Measurements from ENCODE around the gene CSTB. TPM values are rescaled to one million over a fixed set of nuclear protein-coding genes. Genes with fewer than 3 reads are reported as not detected.

The CSTB gene
- total and polyA plus RNA-seq, 2 donors (not counting 3 experiments of a cell fraction or from before 2014, with no cell fraction given) = 65.8 to 83.7 TPM

- no peak overlapping the region for H2AFZ ChIP-seq (ENCODE audit: low read depth, low read length)
- no peak overlapping the region for H3K4me3 ChIP-seq (replicated peaks in 1 of 3; ENCODE audit: insufficient read depth in 1 of 3, low read depth in 1 of 3, low read length in 3 of 3)
- TF ChIP-seq MYC (IDR thresholded peaks at IDR 0.05; ENCODE audit: low read depth, low read length) (no peak), POLR2A (IDR thresholded peaks at IDR 0.05; ENCODE audit: low read depth, low read length) (no peak), JUN (IDR thresholded peaks at IDR 0.05; ENCODE audit: borderline replicate concordance, insufficient read depth, insufficient read length, low read depth) (no peak), POLR2AphosphoS5 (IDR thresholded peaks at IDR 0.05; ENCODE audit: insufficient read depth, low read depth, low read length) (no peak), CTCF (IDR thresholded peaks at IDR 0.05; ENCODE audit: extremely low read depth in 1 of 2, insufficient read depth in 1 of 2, low read depth in 1 of 2, low read length in 2 of 2) (no peak)
- H3K27ac ChIP-seq (ENCODE audit: insufficient read depth, low read depth, low read length) = no peak overlapping the region
- intact Hi-C loops (cut with micrococcal nuclease) (no loop called here), dilution Hi-C loops (cut with MboI; ENCODE audit: extremely low pct_ligation_motif_present, low sequenced_read_pairs) (no loop called here)
- no peaks in the 10 kb centered on the region for H4K20me1 ChIP-seq (replicated peaks; ENCODE audit: control insufficient read depth, extremely low read depth, insufficient read depth, low read length)
- ChIA-PET CTCF (interaction anchor here (1.6 kb wide), 1 partner anchor 32 kb away, joined by 4 read pairs; no protein-coding TSS in a partner anchor), POLR2A (no interaction called here)
- no peak overlapping the region for H3K9ac ChIP-seq (replicated peaks; ENCODE audit: extremely low read depth, insufficient read depth, low read length)
- H3K4me2 ChIP-seq (ENCODE audit: insufficient read depth, low read length) = no peak overlapping the region
- no peaks in the 10 kb centered on the region for H3K79me2 ChIP-seq (ENCODE audit: control insufficient read depth, insufficient read depth, low read length)
- H3K9me1 ChIP-seq (replicated peaks; ENCODE audit: control insufficient read depth, extremely low read depth, insufficient read depth, low read length) = no peaks in the 10 kb centered on the region
- DNase-seq (ENCODE audit: low read depth, low spot score) (no peak), FAIRE-seq (no peak)
- H3K4me1 ChIP-seq (ENCODE audit: control insufficient read depth, extremely low read depth, insufficient read depth, low read length) = no peaks in the 10 kb centered on the region
- BruUV-seq (replicated peaks) = no TSS peak
- peaks cover 0 to 7% of the 10 kb centered on the region in 2 experiments for H3K36me3 ChIP-seq (ENCODE audit: control insufficient read depth in 2 of 2, extremely low read depth in 1 of 2, insufficient read depth in 2 of 2, low read length in 2 of 2)
- no peaks in the 10 kb centered on the region for H3K9me3 ChIP-seq (replicated peaks; ENCODE audit: control insufficient read depth, insufficient read depth, low read length)
- no peaks in the 10 kb centered on the region for H3K27me3 ChIP-seq (ENCODE audit: control insufficient read depth in 2 of 2, insufficient read depth in 2 of 2, low read length in 2 of 2)
These were observed 16.5 kb downstream of the CSTB start for GRCh38 chr21:43759651-43760050.

- no peaks in the 10 kb centered on the region for H3K4me1 ChIP-seq (ENCODE audit: control insufficient read depth, extremely low read depth, insufficient read depth, low read length)
- H4K20me1 ChIP-seq (replicated peaks; ENCODE audit: control insufficient read depth, extremely low read depth, insufficient read depth, low read length) = no peaks in the 10 kb centered on the region
- no peak overlapping the region for H3K4me3 ChIP-seq (replicated peaks in 1 of 3; ENCODE audit: insufficient read depth in 1 of 3, low read depth in 1 of 3, low read length in 3 of 3)
- no peaks in the 10 kb centered on the region for H3K27me3 ChIP-seq (ENCODE audit: control insufficient read depth in 2 of 2, insufficient read depth in 2 of 2, low read length in 2 of 2)
- CTCF ChIA-PET = interaction anchor here (1.2 to 1.6 kb wide), 2 partner anchors 17 to 31 kb away, joined by 3 to 4 read pairs; no protein-coding TSS in a partner anchor
- no peaks in the 10 kb centered on the region for H3K79me2 ChIP-seq (ENCODE audit: control insufficient read depth, insufficient read depth, low read length)
- no peaks in the 10 kb centered on the region for H3K9me3 ChIP-seq (replicated peaks; ENCODE audit: control insufficient read depth, insufficient read depth, low read length)
- dilution Hi-C loops (cut with MboI; ENCODE audit: extremely low pct_ligation_motif_present, low sequenced_read_pairs) = no loop called here
- TF ChIP-seq JUN (IDR thresholded peaks at IDR 0.05; ENCODE audit: borderline replicate concordance, insufficient read depth, insufficient read length, low read depth) (no peak), GATA2 (IDR thresholded peaks at IDR 0.05; ENCODE audit: insufficient read depth, insufficient read length, low read depth, low read length) (no peak)
- peaks cover 0 to 7% of the 10 kb centered on the region in 2 experiments for H3K36me3 ChIP-seq (ENCODE audit: control insufficient read depth in 2 of 2, extremely low read depth in 1 of 2, insufficient read depth in 2 of 2, low read length in 2 of 2)
- no peak overlapping the region for H2AFZ ChIP-seq (ENCODE audit: low read depth, low read length)
- H3K4me2 ChIP-seq (ENCODE audit: insufficient read depth, low read length) = no peak overlapping the region
- POLR2A ChIA-PET = no interaction called here
- no peak overlapping the region for H3K27ac ChIP-seq (ENCODE audit: insufficient read depth, low read depth, low read length)
- FAIRE-seq (no peak), DNase-seq (ENCODE audit: low read depth, low spot score) (no peak)
- H3K9me1 ChIP-seq (replicated peaks; ENCODE audit: control insufficient read depth, extremely low read depth, insufficient read depth, low read length) = no peaks in the 10 kb centered on the region
- no TSS peak for BruUV-seq (replicated peaks)
- intact Hi-C loops (cut with micrococcal nuclease) = no loop called here
- no peak overlapping the region for H3K9ac ChIP-seq (replicated peaks; ENCODE audit: extremely low read depth, insufficient read depth, low read length)
These were observed 17.3 kb downstream of the CSTB start for GRCh38 chr21:43758811-43759210.
